Measurements from ENCODE around the gene RALGAPA1. TPM values are rescaled to one million over a fixed set of nuclear protein-coding genes. Genes with fewer than 3 reads are reported as not detected.
"Not testable (repeated sequence)": the region's sequence is repeated elsewhere in the genome, so short reads cannot be mapped to it uniquely, and the experiment has no call there.

Gene RALGAPA1
- total RNA-seq, result 10 to 100 TPM; 65.8 to 73.2 TPM
- long read RNA-seq, donor 1, partial matches to known transcripts, result 7 of 11 reads
- long read RNA-seq, donor 1, other reads (novel, unspliced or antisense), result 4 of 11 reads
- long read RNA-seq, donor 2, partial matches to known transcripts, result 14 of 18 reads
- long read RNA-seq, donor 2, other reads (novel, unspliced or antisense), result 4 of 18 reads

GRCh38 chr14:35808638-35809563 lies at the start of gene RALGAPA1:
Gene RALGAPA1 (minus strand): TSS chr14:35809295. CDS start chr14:35808835, 460 bp downstream.
- peak; percentile 98 for DNase-seq (ENCODE audit: low spot score)
- intact Hi-C loops (cut with DNase I), result not testable (repeated sequence)

- DNase-seq (ENCODE audit: low spot score), result no peak
- intact Hi-C loops (cut with DNase I), result no loop called here
These were observed 49.6 kb upstream of the RALGAPA1 start for GRCh38 chr14:35858521-35859209.

- intact Hi-C loops (cut with DNase I), result no loop called here
- no peak for DNase-seq (ENCODE audit: low spot score)
These were observed 46.9 kb upstream of the RALGAPA1 start for GRCh38 chr14:35855876-35856481.

DNA sequence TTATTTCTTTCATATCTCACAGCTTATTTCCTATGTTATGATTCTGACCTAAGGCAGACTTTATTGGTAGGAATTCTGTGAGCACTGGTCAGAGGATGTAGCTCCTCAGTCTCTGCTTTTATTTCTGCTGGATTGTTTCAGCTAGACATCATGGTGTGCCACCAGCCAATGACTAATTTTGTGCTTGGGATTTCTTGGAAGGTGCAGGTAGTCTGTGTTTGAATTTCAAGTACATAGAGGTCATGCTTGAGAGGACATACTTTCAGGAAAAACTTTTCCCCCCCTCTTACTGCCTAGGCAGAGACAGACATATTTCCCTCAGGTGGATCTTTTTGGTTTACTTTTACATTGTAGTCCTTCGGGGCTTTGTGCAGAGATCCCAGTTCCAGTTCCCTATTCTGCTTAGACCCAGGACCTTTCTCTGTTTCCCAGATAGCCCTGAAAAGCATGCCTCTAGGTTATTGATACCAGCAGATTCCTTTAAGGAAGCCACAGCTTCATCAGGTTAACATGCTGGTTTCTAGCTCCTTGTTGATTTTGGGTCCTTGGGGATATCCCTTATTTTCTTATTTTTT lies 45.7 kb upstream of the RALGAPA1 start:
- intact Hi-C loops (cut with DNase I), result no loop called here
- DNase-seq (ENCODE audit: low spot score), result no peak

DNA sequence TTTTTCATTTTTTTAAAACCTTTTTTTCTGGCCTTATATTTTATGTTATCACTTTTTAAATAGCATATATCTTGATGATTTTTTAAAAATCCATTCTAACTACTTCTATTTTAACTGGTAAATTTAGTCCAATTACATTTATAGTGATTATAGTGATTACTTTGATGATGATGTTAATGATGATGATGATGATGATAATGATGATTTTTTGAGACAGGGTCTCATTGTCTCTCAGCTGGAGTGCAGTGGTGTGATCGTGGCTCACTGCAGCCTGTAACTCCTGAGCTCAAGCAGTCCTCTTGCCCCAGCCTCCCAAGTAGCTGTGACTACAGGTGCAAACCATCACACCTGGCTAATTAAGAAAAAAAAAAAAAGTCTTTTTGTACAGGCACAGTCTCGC lies 44.1 kb upstream of the RALGAPA1 start:
- DNase-seq (ENCODE audit: low spot score), result no peak
- intact Hi-C loops (cut with DNase I), result no loop called here

- intact Hi-C loops (cut with DNase I), result no loop called here
- DNase-seq (ENCODE audit: low spot score), result no peak
These were observed 42.7 kb upstream of the RALGAPA1 start for GRCh38 chr14:35851823-35852222.

DNA sequence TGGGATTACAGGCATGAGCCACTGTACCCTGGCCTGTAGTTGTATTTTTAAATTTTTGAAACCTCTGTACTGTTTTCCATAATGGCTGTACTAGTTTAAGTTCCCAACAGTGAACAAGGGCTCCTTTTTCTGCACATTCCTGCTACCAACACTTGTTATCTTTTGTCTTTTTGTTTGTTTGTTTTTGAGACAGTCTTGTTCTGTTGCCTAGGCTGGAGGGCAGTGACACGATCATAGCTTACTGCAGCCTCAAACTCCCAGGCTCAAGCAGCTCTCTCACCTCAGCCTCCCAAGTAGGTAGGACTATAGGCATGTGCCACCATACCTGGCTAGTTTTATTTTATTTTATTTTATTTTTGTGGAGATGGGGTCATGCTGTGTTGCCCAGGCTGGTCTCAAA lies 40.0 kb upstream of the RALGAPA1 start:
- intact Hi-C loops (cut with DNase I), result no loop called here
- DNase-seq (ENCODE audit: low spot score), result no peak

- intact Hi-C loops (cut with DNase I), result no loop called here
- no peak for DNase-seq (ENCODE audit: low spot score)
These were observed 38.5 kb upstream of the RALGAPA1 start for GRCh38 chr14:35847636-35848035.

- DNase-seq (ENCODE audit: low spot score), result no peak
- intact Hi-C loops (cut with DNase I), result no loop called here
These were observed 35.4 kb upstream of the RALGAPA1 start for GRCh38 chr14:35844494-35844893.

- intact Hi-C loops (cut with DNase I); DNase-seq (ENCODE audit: low spot score): not testable (repeated sequence)
These were observed 33.1 kb upstream of the RALGAPA1 start for GRCh38 chr14:35842245-35842644.

DNA sequence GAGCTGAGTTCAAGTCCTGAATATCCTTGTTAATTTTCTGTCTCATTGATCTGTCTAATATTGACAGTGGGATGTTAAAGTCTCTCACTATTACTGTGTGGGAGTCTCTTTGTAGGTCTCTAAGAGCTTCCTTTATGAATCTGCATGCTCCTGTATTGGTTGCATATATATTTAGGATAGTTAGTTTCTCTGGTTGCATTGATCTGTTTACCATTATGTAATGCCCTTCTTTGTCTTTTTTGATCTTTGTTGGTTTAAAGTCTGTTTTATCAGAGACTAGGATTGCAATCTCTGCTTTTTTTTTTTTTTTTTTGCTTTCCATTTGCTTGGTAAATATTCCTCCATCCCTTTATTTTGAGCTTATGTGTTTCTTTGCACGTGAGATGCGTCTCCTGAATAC lies 32.6 kb upstream of the RALGAPA1 start:
- DNase-seq (ENCODE audit: low spot score); intact Hi-C loops (cut with DNase I): not testable (repeated sequence)

DNA sequence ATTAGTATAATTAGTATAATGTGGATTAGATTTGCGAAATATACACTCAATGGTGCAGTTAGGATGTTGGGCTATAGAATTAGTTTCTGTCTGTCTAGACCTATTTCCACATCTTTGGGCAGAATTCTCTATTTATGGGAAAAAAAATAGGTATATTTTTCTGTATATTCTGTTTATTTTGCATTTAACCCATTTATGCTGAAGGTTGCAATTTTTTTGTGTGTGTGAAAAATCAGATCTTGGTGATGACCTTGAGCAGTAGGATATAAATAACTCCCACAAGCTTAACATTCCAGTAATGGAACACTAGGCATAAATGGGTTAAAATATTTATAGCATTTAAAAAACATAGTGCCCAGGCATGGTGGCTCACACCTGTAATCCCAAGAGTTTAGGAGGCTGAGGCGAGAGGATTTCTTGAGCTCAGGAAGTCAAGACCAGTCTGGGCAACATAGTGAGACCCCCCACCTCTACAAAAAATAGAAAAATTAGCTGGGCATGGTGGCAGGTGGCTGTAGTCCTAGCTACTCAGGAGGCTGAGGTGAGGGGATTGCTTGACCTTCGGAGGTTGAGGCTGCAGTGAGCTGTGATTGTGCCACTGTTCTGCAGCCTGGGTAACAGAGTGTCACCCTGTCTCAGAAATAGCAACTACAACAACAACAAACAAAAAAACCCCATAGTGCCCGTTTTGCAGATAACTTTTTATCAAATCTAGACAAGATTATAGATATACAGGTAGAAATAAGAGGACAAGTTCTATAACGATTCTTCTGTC lies 26.3 kb upstream of the RALGAPA1 start:
- intact Hi-C loops (cut with DNase I), result no loop called here
- no peak for DNase-seq (ENCODE audit: low spot score)

GRCh38 chr14:35829449-35829848 lies 20.4 kb upstream of the RALGAPA1 start:
- no peak for DNase-seq (ENCODE audit: low spot score)
- intact Hi-C loops (cut with DNase I), result no loop called here

DNA sequence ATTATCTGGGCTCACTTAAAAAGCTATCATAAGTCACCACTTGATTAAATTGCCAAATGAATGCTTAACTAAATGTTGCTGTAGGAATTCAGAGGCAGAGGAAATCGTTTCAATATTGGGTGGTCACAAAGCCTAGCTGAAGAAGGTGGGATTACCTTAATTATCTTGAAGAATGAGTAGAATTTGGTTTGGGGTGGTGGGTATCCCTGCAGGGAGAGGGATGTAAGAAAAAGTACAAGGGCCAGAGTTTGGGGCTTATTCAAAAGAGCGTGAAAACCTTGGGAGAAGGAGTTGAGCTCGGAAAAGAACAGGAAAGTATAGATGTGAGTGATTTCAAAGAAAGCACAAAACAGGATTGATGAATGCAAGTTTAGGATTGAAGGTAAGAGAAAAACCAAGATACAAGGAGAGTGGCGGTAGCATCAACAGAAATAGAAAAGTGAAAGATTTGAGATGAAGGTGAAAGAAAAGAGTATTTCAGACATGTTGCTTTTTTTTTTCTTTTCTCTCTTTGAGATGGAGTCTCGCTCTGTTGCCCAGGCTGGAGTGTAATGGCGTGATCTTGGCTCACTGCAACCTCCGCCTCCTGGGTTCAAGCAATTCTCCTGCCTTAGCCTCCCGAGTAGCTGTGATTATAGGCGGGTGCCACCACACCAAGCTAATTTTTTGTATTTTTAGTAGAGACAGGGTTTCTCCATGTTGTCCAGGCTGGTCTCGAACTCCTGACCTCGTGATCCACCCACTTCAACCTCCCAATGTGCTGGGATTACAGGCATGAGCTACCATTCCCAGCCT lies 18.8 kb upstream of the RALGAPA1 start:
- no peak for DNase-seq (ENCODE audit: low spot score)
- intact Hi-C loops (cut with DNase I), result no loop called here

- intact Hi-C loops (cut with DNase I), result no loop called here
- peak; percentile 72 for DNase-seq (ENCODE audit: low spot score)
These were observed 17.9 kb upstream of the RALGAPA1 start for GRCh38 chr14:35826952-35827416.

DNA sequence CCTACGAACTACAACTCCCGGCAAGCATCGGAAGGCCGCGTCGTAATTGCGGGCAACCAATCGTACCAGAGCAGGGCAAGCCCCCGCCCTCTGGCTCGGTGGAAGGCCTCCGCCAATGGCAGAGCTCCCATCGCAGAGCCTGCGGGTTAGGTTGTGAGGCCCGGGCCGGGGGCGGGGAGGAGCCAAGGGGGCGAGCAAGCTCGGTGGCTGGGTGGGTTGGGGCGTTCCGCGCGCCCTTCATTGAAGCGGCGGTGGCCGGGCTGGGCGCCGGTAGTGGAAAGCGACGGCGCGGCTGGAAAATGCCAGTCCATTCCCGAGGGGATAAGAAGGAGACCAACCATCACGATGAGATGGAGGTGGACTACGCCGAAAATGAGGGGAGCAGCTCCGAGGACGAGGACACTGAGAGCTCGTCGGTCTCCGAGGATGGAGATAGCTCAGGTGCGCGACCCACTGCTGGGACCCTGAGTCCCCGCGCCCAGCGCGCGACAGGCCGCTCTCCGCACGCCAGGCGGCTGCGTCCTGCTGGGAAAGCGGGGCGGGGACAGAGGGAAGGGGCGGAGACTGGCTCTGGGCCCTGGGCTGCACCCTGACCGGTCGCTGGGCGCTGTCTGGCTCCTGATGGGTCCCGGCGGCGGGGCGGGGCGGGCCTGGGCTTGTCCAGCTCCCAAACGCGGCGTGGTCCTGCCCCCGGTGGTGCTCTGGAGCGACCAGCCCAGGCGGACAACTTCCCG lies 17.3 kb upstream of the RALGAPA1 start, which contains the start of gene BRMS1L:
BRMS1L (plus strand) TSS at position 121 of the 734 bp plus-strand sequence; CDS start at position 300, 179 bp downstream.
- peak; percentile 99 for DNase-seq (ENCODE audit: low spot score)
- intact Hi-C loops (cut with DNase I), result no loop called here

DNA sequence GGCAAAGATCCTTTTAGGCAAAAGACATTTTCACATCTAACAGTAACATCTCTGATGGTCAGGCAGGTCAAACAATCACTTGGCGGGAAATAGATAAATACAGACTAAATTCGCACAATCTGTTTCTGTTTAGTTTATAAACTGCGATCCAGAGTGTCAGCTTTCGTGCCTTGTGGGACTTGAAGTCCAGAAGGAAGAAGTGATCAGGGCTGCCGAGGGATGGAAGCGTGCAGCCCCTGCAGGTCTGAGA lies 16.8 kb upstream of the RALGAPA1 start:
- intact Hi-C loops (cut with DNase I), result no loop called here
- DNase-seq (ENCODE audit: low spot score), result no peak
